PC-9 (cell line): ENCODE measurements around the gene SDC1. TPM values are rescaled to one million over a fixed set of nuclear protein-coding genes. Genes with fewer than 3 reads are reported as not detected.
"Not testable (repeated sequence)": the region's sequence is repeated elsewhere in the genome, so short reads cannot be mapped to it uniquely, and the experiment has no call there.

ENCODE experiments used
- BruUV-seq: library from RNA; stranded (reverse); fragments of 400-500 nt; replicated peaks from 2 replicates; lab custom pipeline; 2021; lab: Mats Ljungman, UMichigan
- CTCF ChIA-PET: fragments of 300-600 bp; sonication (Branson Sonifier 250); formaldehyde crosslinking; loops from one replicate; lab custom pipeline; 2022; ENCODE audit warnings: antibody characterized with exemption; lab: Charles Lee
- POLR2A ChIA-PET: fragments of 300-600 bp; sonication (Branson Sonifier 250); formaldehyde crosslinking; loops from one replicate; lab custom pipeline; 2022; ENCODE audit warnings: antibody characterized with exemption; ENCODE audit not compliant: unreplicated experiment; lab: Charles Lee
- DNase-seq, 2 experiments: peaks; one replicate each; pipeline versions ENCODE4 v3.0.0 to v3.0.0-alpha.2; 2015 to 2022; ENCODE audit warnings: mixed read lengths in 1 of 2
- H2AFZ ChIP-seq: fragments of 200-600 bp; sonication (generic); 2 replicates; pipeline ENCODE4 v1.8.1; 2017; ENCODE audit warnings: antibody characterized with exemption
- H3F3A ChIP-seq: fragments of 200-600 bp; sonication (generic); 2 replicates; pipeline ENCODE4 v1.8.1; 2017; ENCODE audit warnings: antibody characterized with exemption, mild to moderate bottlenecking, low read depth; ENCODE audit not compliant: insufficient read depth
- H3K27ac ChIP-seq: fragments of 200-600 bp; sonication (generic); 2 replicates; pipeline ENCODE4 v1.6.1; 2016; ENCODE audit warnings: mixed run types
- H3K27me3 ChIP-seq: fragments of 200-600 bp; sonication (generic); 2 replicates; pipeline ENCODE4 v1.6.1; 2016; ENCODE audit warnings: low read depth, mixed run types; ENCODE audit not compliant: insufficient read depth
- H3K36me3 ChIP-seq: fragments of 200-600 bp; sonication (generic); 2 replicates; pipeline ENCODE4 v1.6.1; 2016; ENCODE audit warnings: low read depth, mixed run types
- H3K4me1 ChIP-seq: fragments of 200-600 bp; sonication (generic); replicated peaks from 2 replicates; pipeline ENCODE4 v1.6.1; 2016; ENCODE audit warnings: mixed run types; ENCODE audit not compliant: insufficient read depth
- H3K4me2 ChIP-seq: fragments of 200-600 bp; sonication (generic); 2 replicates; pipeline ENCODE4 v1.6.1; 2017; ENCODE audit warnings: mixed run types
- H3K4me3 ChIP-seq: fragments of 200-600 bp; sonication (generic); 2 replicates; pipeline ENCODE4 v1.6.1; 2016; ENCODE audit warnings: mixed run types
- H3K79me2 ChIP-seq: fragments of 200-600 bp; sonication (generic); 2 replicates; pipeline ENCODE4 v1.6.1; 2017; ENCODE audit warnings: low read depth, mixed run types
- H3K9me2 ChIP-seq: fragments of 200-600 bp; sonication (generic); 2 replicates; pipeline ENCODE4 v1.8.1; 2017; ENCODE audit warnings: mild to moderate bottlenecking; ENCODE audit not compliant: insufficient read depth
- H3K9me3 ChIP-seq: fragments of 200-600 bp; sonication (generic); 2 replicates; pipeline ENCODE4 v1.8.1; 2016; ENCODE audit warnings: low read depth; ENCODE audit not compliant: insufficient read depth
- H4K20me1 ChIP-seq: fragments of 200-600 bp; sonication (generic); 2 replicates; pipeline ENCODE4 v1.8.1; 2017; ENCODE audit not compliant: insufficient read depth
- EZH2 ChIP-seq: fragments of 200-600 bp; sonication (generic); IDR thresholded peaks from 2 replicates; pipeline ENCODE4 v1.8.0; 2017; ENCODE audit warnings: antibody characterized with exemption, low read depth
- intact Hi-C: fragments of 100-400 bp; cut with micrococcal nuclease; formaldehyde crosslinking; loops from one replicate; pipeline ENCODE4 v1.10.0; 2022; ENCODE audit not compliant: unreplicated experiment
- total RNA-seq: library from RNA; stranded (reverse); gene quantifications from 2 replicates; pipeline ENCODE4 v1.2.3, GENCODE V29; 2021
- TF ChIP-seq, protein P1 (sequence below): fragments of 200-600 bp; sonication (generic); conservative IDR thresholded peaks from 2 replicates; pipeline ENCODE4 v1.6.1; 2017; ENCODE audit warnings: mixed run types, antibody characterized with exemption, mild to moderate bottlenecking, moderate library complexity

The SDC1 gene
- total RNA-seq, 1 experiment from 2014 or later: 128 TPM

DNA sequence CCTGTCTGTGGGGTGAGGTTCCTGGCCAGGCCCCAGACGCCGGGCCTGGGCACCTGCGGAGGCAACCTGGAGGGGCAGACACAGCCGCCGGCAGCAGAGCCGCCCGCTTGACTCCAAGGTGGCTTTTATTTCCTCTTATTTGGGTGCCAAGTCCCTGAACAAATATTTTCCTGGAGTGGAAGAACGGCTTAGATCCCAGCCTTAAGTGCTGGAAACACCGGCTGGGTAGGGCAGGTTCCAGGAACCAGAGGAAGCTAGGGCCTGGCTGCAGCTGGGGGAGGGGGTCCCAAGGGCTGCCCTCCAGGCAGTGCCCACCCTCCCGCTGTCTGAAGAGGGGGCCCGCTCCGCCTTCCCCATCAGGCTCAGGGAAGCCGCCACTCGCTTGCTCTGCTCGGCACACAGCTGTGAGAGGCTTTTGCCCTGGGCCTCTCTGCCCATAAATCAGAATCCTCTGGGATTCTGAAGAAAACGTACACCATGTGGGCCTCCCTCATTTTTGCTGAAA is 28.2 kb downstream of the SDC1 start:
- no peak for TF ChIP-seq EZH2
- TF ChIP-seq, protein P1, sequence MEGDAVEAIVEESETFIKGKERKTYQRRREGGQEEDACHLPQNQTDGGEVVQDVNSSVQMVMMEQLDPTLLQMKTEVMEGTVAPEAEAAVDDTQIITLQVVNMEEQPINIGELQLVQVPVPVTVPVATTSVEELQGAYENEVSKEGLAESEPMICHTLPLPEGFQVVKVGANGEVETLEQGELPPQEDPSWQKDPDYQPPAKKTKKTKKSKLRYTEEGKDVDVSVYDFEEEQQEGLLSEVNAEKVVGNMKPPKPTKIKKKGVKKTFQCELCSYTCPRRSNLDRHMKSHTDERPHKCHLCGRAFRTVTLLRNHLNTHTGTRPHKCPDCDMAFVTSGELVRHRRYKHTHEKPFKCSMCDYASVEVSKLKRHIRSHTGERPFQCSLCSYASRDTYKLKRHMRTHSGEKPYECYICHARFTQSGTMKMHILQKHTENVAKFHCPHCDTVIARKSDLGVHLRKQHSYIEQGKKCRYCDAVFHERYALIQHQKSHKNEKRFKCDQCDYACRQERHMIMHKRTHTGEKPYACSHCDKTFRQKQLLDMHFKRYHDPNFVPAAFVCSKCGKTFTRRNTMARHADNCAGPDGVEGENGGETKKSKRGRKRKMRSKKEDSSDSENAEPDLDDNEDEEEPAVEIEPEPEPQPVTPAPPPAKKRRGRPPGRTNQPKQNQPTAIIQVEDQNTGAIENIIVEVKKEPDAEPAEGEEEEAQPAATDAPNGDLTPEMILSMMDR: no peak
- intact Hi-C loops: no loop called here

DNA sequence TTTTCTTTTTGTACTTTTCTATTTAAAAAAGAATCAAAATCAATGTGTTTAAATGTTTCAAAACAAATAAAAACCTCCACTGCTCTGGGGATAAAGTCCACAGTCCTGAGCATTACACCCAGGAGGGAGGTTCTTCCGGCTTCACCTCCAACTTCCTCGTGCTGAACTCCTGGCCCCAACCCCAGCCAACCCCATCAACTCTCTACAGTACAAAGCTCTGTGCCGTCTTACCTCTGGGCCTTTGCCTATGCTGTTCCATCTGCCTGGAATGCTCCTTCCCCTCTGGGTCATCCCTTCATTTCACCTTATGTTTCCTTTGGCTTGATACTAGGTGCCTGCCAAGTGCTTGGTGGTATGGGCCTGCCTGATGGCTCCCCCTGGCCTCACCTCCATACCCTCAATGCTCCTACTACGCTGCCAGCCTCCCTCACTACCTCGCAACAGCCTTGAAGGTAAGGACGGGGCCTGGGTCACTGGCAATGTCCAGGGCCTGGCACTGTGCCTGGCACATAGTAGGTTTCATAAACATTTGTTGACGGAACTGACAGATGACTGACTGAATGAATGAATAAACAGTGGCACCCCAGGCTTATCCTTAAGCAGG is 28.8 kb downstream of the SDC1 start:
- TF ChIP-seq, protein P1: no peak
- no peak for TF ChIP-seq EZH2
- BruUV-seq: no TSS peak
- ChIA-PET CTCF (no interaction called here), POLR2A (no interaction called here)
- H2AFZ ChIP-seq: no peak overlapping the region
- no peaks in the 10 kb centered on the region for H3K4me1 ChIP-seq
- no peaks in the 10 kb centered on the region for H3K79me2 ChIP-seq
- no peak overlapping the region for H3K27ac ChIP-seq
- H3K4me3 ChIP-seq: no peak overlapping the region
- intact Hi-C loops: no loop called here
- H4K20me1 ChIP-seq: no peaks in the 10 kb centered on the region
- H3K36me3 ChIP-seq: no peaks in the 10 kb centered on the region
- no peaks in the 10 kb centered on the region for H3K27me3 ChIP-seq
- no peak for DNase-seq
- peaks cover 5% of the 10 kb centered on the region; the same call in 1 of the 2 replicates for H3F3A ChIP-seq
- H3K4me2 ChIP-seq: no peak overlapping the region
- H3K9me2 ChIP-seq: no peaks in the 10 kb centered on the region
- H3K9me3 ChIP-seq: no peaks in the 10 kb centered on the region

More for the DNA sequence above, 28.2 kb downstream of the SDC1 start:
- no peak overlapping the region for H3K27ac ChIP-seq
- no peaks in the 10 kb centered on the region for H3K27me3 ChIP-seq
- H3K36me3 ChIP-seq: no peaks in the 10 kb centered on the region
- no peak overlapping the region for H3K4me2 ChIP-seq
- no peaks in the 10 kb centered on the region for H3K4me1 ChIP-seq
- DNase-seq: no peak
- H3K4me3 ChIP-seq: no peak overlapping the region
- H3F3A ChIP-seq: peaks cover 8% of the 10 kb centered on the region; the same call in 1 of the 2 replicates
- H3K9me3 ChIP-seq: no peaks in the 10 kb centered on the region
- no TSS peak for BruUV-seq
- POLR2A ChIA-PET: no interaction called here
- H4K20me1 ChIP-seq: no peaks in the 10 kb centered on the region
- CTCF ChIA-PET: no interaction called here
- no peaks in the 10 kb centered on the region for H3K9me2 ChIP-seq
- no peaks in the 10 kb centered on the region for H3K79me2 ChIP-seq
- no peak overlapping the region for H2AFZ ChIP-seq

DNA sequence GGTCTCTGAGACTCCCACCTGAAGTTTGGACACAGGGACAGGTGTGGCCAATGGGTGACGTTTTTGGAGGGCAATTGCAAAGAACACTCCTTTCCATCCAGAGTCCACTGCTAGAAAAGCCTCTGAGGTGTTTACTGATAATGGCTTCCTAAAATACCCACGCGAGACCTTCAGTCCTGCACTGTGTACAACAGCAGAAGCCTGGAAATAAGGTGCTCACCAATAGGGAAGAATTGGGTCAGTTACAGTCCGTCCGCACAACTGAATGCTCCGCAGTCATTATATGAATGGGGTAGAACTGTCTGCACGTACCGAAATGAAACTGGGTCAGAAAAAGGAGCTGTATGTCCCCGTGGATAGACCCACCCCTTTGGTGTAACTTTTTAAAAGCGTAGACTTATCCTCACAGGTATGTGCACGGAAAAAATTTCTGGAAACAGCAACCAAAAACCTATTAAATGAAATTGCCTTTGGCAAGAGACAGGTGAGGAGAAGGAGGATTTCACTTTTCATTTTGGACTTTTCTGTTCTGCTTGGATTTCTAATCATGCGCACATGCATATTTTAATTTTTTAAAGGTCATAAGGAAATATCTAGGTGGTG is 29.4 kb downstream of the SDC1 start:
- H3K4me3 ChIP-seq: no peak overlapping the region
- no TSS peak for BruUV-seq
- no peak overlapping the region for H3K27ac ChIP-seq
- CTCF ChIA-PET: no interaction called here
- intact Hi-C loops: no loop called here
- DNase-seq: no peak
- no peaks in the 10 kb centered on the region for H3K27me3 ChIP-seq
- no peak overlapping the region for H3K4me2 ChIP-seq
- H3K79me2 ChIP-seq: no peaks in the 10 kb centered on the region
- H4K20me1 ChIP-seq: no peaks in the 10 kb centered on the region
- POLR2A ChIA-PET: no interaction called here
- H3K9me3 ChIP-seq: no peaks in the 10 kb centered on the region
- no peaks in the 10 kb centered on the region for H3K9me2 ChIP-seq
- no peaks in the 10 kb centered on the region for H3K4me1 ChIP-seq
- no peak overlapping the region for H2AFZ ChIP-seq
- no peaks in the 10 kb centered on the region for H3K36me3 ChIP-seq
- TF ChIP-seq, protein P1: no peak
- TF ChIP-seq EZH2: no peak
- H3F3A ChIP-seq: no peaks in the 10 kb centered on the region; the same call in 1 of the 2 replicates

DNA sequence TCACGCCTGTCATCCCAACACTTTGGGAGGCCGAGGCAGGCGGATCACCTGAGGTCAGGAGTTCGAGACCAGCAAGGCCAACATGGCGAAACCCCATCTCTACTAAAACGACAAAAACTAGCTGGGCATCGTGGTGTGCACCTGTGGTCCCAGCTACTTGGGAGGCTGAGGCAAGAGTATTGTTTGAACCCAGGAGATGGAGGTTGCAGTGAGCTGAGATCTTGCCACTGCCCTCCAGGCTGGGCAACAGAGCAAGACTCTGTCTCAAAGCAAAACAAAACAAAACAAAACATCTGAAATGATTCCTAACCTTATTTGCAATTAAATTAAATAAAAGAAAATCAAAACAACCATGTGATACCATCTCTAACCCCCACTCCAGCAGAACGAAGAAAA is 29.9 kb downstream of the SDC1 start:
- H3K27ac ChIP-seq, POLR2A ChIA-PET, CTCF ChIA-PET, H3K4me1 ChIP-seq, H3K9me2 ChIP-seq, H3K36me3 ChIP-seq, H3K9me3 ChIP-seq, H3F3A ChIP-seq, intact Hi-C loops, BruUV-seq, H4K20me1 ChIP-seq, H3K4me3 ChIP-seq, H3K27me3 ChIP-seq, H2AFZ ChIP-seq, DNase-seq, H3K79me2 ChIP-seq, H3K4me2 ChIP-seq: not testable (repeated sequence)
